Measurements from ENCODE around the gene NADK2. TPM values are rescaled to one million over a fixed set of nuclear protein-coding genes. Genes with fewer than 3 reads are reported as not detected.

The NADK2 gene
- total RNA-seq, 1 donor from 2014 or later, result 18.4 TPM

DNA sequence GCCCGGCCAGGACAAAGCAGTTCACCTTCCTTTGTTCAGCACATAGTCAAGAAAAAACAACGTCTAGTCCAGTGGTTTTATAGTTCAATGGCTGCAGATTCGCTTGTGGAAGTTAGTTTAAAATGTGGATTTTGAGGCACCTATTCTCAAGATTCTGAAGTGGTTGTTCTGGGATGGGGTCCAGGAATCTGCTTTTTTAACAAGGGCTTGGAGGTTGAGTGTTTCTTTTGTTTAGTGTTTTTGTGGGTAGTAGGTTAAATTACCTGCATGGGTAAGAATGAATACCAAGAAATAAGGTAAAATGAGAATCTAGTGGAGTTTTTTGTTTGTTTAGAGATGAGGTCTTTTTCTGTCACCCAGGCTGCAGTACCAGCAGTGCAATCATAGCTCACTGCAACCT, 28.4 kb upstream of the NADK2 start:
- no peak overlapping the region for H3K27ac ChIP-seq
- H3K27me3 ChIP-seq, result no peaks in the 10 kb centered on the region
- TF ChIP-seq, protein P1, sequence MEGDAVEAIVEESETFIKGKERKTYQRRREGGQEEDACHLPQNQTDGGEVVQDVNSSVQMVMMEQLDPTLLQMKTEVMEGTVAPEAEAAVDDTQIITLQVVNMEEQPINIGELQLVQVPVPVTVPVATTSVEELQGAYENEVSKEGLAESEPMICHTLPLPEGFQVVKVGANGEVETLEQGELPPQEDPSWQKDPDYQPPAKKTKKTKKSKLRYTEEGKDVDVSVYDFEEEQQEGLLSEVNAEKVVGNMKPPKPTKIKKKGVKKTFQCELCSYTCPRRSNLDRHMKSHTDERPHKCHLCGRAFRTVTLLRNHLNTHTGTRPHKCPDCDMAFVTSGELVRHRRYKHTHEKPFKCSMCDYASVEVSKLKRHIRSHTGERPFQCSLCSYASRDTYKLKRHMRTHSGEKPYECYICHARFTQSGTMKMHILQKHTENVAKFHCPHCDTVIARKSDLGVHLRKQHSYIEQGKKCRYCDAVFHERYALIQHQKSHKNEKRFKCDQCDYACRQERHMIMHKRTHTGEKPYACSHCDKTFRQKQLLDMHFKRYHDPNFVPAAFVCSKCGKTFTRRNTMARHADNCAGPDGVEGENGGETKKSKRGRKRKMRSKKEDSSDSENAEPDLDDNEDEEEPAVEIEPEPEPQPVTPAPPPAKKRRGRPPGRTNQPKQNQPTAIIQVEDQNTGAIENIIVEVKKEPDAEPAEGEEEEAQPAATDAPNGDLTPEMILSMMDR (IDR thresholded peaks at IDR 0.05), result no peak
- peaks cover 0 to 11% of the 10 kb centered on the region in 2 donors for H3K4me1 ChIP-seq
- no peaks in the 10 kb centered on the region for H3K36me3 ChIP-seq
- H3K9me3 ChIP-seq, result no peaks in the 10 kb centered on the region
- DNase-seq (ENCODE audit: low spot score in 2 of 2), result no peak
- intact Hi-C loops (cut with DNase I), result no loop called here
- no peak overlapping the region for H3K4me3 ChIP-seq

DNA sequence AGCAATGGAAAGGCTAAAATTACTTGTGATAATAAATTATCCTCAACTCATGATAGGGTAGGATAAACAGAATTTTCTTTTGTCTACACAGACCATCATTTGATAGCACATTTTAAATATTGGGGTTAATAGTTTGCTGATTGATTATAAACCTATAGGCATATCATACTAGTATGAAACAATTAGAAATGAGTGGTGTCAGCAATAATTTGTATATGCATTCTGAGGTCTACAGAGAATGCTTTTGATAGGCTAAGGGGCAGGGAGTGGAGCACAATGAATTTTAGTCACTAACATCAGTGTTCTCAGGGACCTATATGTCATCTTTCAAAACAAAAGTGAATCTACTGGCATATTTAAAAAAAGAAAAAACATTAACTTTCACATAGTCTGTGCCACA, 27.8 kb upstream of the NADK2 start:
- no peak for DNase-seq (ENCODE audit: low spot score in 2 of 2)
- H3K9me3 ChIP-seq, result no peaks in the 10 kb centered on the region
- TF ChIP-seq, protein P1 (IDR thresholded peaks at IDR 0.05), result no peak
- peaks cover 0 to 9% of the 10 kb centered on the region in 2 donors for H3K4me1 ChIP-seq
- intact Hi-C loops (cut with DNase I), result loop anchor here (5.0 kb wide), 1 partner anchor 128 kb away; no protein-coding TSS in a partner anchor
- no peaks in the 10 kb centered on the region for H3K27me3 ChIP-seq
- H3K36me3 ChIP-seq, result no peaks in the 10 kb centered on the region
- no peak overlapping the region for H3K27ac ChIP-seq
- H3K4me3 ChIP-seq, result no peak overlapping the region

DNA sequence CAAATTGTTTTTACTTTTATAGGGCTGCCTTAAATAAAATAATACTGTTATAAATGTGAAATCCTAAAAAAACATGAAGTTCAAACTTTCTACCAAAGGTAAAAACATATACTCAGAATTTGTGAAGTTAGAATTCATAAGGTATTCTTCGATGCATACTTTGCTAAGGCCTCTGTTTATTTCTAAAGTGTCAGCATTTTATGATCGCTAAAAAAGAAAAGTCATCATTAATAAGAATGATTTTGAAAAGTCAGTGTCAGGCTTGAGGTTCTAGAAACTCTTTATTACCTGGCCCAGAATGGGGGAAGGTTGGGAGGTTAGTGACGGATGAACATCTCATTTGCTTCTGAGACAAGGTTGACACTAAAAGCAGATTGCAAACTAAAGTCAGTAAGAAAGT, 26.2 kb upstream of the NADK2 start:
- H3K36me3 ChIP-seq, result no peaks in the 10 kb centered on the region
- no peak overlapping the region for H3K27ac ChIP-seq
- no peaks in the 10 kb centered on the region for H3K4me1 ChIP-seq
- H3K27me3 ChIP-seq, result no peaks in the 10 kb centered on the region
- H3K4me3 ChIP-seq, result no peak overlapping the region
- TF ChIP-seq, protein P1 (IDR thresholded peaks at IDR 0.05), result no peak
- intact Hi-C loops (cut with DNase I), result loop anchor here (5.0 kb wide), 1 partner anchor 129 kb away; no protein-coding TSS in a partner anchor
- H3K9me3 ChIP-seq, result no peaks in the 10 kb centered on the region
- DNase-seq (ENCODE audit: low spot score in 2 of 2), result no peak

DNA sequence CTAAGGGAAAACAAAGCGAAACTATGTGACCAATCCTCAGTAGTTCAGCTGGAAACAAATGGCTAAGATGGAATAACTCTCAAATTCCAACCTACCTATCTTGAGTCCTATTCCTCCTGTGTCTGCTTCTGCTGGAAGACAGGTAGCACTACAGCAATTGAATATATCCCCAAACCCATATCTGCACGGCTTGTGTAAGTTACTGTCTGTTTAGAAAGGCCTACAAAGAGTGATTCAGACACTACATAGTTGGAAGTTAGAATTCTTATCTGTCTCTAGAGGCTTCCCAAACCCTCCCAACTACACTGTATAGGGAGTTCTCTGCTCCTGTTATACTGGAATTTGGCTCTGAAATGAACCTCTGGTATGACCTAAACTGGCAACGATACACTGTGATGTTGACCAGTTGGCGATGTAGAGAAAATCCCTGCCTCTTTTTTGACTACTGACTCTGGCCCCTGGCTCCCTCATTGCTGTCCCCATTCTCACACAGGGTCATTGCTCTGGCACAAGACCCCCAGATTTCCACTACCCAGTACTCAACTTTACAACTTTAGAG, 22.6 kb upstream of the NADK2 start:
- H3K4me1 ChIP-seq, result no peaks in the 10 kb centered on the region
- DNase-seq (ENCODE audit: low spot score in 2 of 2), result no peak
- no peaks in the 10 kb centered on the region for H3K27me3 ChIP-seq
- no peaks in the 10 kb centered on the region for H3K36me3 ChIP-seq
- H3K4me3 ChIP-seq, result no peak overlapping the region
- TF ChIP-seq, protein P1 (IDR thresholded peaks at IDR 0.05), result no peak
- intact Hi-C loops (cut with DNase I), result no loop called here
- no peak overlapping the region for H3K27ac ChIP-seq
- H3K9me3 ChIP-seq, result no peaks in the 10 kb centered on the region

DNA sequence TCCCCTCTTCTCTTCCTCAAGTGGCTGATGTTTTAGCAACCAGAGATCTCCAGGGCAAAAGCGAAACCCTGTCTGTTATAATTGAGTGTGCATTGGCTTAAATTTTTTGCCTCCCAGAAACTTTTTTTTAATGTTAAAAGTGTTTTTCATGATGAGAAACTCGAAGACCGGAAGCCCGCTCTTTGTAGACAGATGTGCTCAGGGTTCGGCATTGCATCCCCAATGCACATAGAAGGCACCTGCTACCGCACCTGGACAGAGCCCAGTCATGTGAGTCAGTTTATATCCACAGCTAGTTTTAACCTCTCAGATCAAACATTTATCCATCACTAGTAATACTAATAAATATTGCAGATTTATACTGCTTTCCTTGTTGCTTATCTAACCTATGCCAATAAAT, 19.5 kb upstream of the NADK2 start:
- intact Hi-C loops (cut with DNase I), result no loop called here
- TF ChIP-seq, protein P1 (IDR thresholded peaks at IDR 0.05), result no peak

More for the DNA sequence above, 19.5 kb upstream of the NADK2 start:
- no peaks in the 10 kb centered on the region for H3K27me3 ChIP-seq
- H3K4me3 ChIP-seq, result no peak overlapping the region
- H3K36me3 ChIP-seq, result no peaks in the 10 kb centered on the region
- H3K4me1 ChIP-seq, result no peaks in the 10 kb centered on the region
- no peak overlapping the region for H3K27ac ChIP-seq
- no peak for DNase-seq (ENCODE audit: low spot score in 2 of 2)
- no peaks in the 10 kb centered on the region for H3K9me3 ChIP-seq

Measured in ascending aorta (tissue), 2 donors.